OCI-LY1 (cell line): ENCODE data around the gene FAM221B.

Source experiments
- EZH2 ChIP-seq: fragments of 200-600 bp; sonication (generic), shearing (Covaris generic); IDR thresholded peaks from 2 replicates; pipeline ENCODE4 v1.8.0; 2017; ENCODE audit warnings: borderline replicate concordance, mixed run types, mild to moderate bottlenecking, antibody characterized with exemption, low read length, moderate library complexity, mixed read lengths
- TF ChIP-seq, protein P1 (sequence below): fragments of 200-600 bp; sonication (generic), shearing (Covaris generic); IDR thresholded peaks from 2 replicates; pipeline ENCODE4 v1.5.1; 2017; ENCODE audit warnings: mild to moderate bottlenecking, antibody characterized with exemption, low read length, moderate library complexity, mixed read lengths

DNA sequence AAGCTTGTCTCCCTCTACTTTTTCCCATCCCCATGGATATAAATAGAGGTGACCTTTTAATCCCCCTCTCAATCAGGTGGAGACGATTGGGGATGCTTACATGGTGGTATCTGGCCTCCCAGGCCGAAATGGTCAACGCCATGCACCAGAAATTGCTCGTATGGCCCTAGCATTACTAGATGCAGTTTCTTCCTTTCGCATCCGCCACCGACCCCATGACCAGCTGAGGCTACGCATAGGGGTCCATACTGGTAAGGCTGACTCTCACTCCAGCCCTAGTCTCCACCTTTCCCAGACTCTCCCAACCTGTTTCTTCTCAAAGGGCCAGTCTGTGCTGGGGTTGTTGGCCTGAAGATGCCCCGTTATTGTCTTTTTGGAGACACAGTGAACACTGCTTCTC lies 20.1 kb downstream of the FAM221B start:
- TF ChIP-seq, protein P1, sequence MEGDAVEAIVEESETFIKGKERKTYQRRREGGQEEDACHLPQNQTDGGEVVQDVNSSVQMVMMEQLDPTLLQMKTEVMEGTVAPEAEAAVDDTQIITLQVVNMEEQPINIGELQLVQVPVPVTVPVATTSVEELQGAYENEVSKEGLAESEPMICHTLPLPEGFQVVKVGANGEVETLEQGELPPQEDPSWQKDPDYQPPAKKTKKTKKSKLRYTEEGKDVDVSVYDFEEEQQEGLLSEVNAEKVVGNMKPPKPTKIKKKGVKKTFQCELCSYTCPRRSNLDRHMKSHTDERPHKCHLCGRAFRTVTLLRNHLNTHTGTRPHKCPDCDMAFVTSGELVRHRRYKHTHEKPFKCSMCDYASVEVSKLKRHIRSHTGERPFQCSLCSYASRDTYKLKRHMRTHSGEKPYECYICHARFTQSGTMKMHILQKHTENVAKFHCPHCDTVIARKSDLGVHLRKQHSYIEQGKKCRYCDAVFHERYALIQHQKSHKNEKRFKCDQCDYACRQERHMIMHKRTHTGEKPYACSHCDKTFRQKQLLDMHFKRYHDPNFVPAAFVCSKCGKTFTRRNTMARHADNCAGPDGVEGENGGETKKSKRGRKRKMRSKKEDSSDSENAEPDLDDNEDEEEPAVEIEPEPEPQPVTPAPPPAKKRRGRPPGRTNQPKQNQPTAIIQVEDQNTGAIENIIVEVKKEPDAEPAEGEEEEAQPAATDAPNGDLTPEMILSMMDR = no peak
- no peak for TF ChIP-seq EZH2
